DMS114 treated with DMSO at 0.1 percent for 48 hours (cell line): ENCODE measurements around the gene SIRT6.
"Not testable (repeated sequence)": the region's sequence is repeated elsewhere in the genome, so short reads cannot be mapped to it uniquely, and the experiment has no call there.

Source experiments
- DNase-seq: peaks from one replicate; lab custom pipeline; 2025; ENCODE audit not compliant: unreplicated experiment; lab: John Stamatoyannopoulos, UW

Gene SIRT6

DNA sequence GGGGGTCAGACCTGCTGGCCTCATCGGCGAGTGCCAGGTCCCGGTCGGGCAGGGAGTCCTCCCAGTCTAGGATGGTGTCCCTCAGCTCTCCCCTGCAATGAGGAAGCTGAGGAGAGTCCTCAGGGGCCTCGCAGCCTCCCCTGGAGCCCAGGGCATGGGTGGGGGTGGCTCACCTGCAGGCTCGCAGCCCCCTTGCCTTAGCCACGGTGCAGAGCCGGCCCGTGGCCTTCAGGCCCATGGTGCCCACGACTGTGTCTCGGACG is 6.8 kb downstream of the SIRT6 start:
- DNase-seq = no peak

DNA sequence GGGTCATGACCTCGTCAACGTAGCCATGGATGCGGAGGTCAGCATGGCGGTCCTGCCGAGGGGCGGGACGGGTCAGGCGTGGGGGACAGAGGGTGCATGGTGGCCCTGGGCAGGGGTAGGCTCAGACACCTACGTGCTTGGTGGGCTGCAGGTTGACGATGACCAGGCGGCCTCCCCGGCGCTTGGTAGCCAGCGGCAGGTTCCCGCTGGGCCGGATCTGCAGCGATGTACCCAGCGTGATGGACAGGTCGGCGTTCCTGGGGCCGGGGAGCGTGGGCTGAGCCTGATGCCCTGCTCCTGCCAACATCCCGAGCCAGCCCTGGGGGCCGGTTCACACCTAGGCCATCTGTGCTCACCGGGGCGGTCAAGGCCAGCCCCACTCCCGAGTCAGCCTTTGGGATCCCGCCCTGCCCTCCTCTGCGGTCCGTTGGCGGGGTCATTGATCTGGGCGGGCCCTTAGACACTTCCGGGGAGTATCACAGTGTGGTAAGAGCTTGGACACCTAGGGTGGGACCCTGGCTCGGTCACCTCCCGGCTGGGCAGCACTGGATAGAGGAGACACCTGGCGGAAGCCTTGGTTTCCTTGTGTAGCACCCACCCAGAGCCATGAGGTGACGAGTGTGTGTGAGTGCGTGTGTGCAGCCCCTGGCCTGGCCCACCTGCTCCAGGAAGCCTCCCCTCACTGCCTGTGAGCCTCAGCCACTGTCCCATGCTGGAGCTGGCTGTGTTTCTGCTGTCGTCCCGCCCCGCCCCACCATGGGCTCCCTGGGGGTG is 7.3 kb downstream of the SIRT6 start:
- no peak for DNase-seq

DNA sequence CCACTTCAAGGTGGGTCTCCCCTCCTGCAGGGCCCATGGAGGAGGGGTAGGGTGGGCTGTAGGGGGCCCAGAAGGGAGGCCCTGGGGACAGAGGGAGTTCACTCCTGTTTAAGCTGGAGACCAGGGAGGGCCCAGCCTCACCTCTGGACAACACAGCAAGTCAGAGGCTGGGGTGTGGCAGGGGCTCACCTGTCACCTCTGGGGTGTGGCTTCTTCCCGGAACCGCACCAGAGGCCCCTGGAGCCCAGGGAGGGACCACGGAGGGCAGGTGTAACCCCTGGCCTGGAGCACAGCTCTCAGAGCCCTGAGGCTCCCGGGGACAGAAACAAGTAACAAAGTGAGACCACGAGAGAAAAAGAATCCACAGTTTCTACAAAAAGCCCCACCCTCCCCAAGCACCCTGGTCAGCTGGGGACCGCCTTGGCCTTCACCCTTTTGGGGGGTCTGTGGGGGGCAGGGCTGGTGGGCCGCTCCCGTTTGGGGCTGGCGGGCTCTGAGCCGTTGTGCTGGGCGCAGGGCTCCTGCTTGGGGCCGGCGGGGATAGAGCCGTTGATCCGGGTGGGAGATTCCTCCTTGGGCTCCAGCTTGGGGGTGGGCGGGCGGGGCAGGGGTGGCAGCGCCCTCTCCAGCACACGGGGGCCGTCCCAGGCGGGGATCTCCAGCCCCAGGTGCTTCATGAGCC is 8.0 kb downstream of the SIRT6 start:
- DNase-seq = no peak

DNA sequence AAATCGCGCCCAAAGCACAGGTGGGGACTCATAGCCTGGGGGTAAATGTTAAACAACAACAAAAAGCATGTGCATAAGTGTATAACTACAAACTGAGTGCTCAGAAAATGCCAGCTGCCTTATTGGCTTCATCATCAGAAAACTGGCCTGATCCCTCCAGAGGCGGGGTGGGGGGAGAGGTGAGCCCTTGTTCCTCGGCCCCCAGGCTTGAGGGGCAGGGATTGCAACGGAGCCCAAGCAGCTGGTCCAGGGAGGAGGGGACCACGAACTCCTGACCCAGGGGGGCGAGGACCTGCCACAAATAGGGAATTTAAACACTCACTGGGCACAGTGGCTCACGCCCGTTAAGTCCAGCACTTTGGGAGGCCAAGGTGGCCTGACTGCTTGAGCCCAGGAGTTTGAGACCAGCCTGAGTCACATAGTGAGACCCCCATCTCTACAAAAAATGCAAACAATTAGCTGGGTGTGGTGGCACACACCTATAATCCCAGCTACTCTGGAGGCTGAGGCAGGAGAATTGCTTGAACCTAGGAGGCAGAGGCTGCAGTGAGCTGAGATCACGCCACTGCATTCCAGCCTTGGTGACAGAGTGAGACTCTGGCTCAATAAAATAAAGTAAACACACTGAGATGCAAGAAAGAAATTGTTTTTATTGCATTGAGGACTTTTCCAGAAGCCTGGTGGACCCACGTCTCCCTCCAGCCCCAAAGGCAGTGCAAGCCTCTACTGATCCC is 8.7 kb downstream of the SIRT6 start:
- no peak for DNase-seq

DNA sequence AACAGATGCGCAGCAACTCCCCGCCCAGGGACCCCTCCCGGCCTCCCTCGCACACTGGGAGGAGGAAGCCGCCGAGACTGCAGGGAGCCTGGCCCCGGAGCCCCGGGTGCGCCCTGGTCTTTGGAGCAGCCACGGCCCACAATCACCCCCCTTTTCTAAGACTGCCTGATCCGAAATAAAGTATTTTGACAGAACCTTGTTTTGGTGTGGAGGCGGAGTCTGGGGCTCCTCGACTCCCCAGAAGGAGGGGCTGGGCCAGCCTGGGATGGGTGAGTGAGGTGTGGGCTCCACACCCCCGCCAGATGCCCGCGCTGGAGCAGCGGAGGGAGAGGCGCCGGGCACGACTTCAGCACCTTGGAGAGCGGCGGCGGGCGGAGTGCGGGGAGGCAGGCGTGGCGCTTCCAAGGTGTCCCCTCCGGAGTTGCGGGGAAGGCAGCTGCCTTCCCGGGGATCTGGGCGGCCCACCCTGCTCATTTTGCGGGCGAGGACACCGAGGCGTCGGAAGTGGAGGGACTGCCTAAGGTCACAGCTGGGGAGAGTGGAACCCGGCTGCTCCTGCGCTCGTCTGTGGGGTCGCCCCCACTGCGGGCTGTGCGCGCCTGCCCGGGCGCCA is 9.4 kb downstream of the SIRT6 start:
- no peak for DNase-seq

DNA sequence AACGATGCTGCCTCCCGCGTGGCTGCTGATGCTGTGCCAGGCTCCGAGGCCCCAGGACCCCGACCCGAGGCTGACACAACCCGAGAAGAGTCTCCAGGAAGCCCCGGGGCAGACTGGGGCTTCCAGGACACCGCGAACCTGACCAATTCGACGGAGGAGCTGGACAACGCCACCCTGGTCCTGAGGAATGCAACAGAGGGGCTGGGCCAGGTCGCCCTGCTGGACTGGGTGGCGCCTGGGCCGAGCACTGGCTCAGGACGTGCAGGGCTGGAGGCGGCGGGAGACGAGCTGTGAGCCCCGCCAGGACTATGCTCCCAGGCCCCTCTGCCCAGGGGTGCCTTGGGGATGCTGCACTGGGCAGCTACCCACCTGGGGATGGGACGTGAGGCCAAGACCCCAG is 10.7 kb downstream of the SIRT6 start:
- DNase-seq = no peak

DNA sequence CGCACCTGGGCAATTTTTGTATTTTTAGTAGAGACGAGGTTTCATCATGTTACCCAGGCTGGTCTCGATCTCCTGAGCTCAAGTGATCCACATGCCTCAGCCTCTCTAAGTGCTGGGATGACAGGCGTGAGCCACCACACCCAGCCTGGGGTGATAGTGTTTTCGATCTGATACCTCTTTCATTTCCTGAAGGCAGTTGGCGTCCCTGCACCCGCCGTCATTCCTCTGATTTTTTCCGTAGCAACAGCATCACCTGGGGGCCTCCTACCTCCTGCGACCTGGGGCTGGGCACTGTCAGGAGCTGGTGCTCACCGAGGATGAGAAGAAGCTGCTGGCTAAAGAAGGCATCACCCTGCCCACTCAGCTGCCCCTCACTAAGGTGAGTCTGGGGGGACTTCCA is 18.1 kb downstream of the SIRT6 start:
- no peak for DNase-seq

DNA sequence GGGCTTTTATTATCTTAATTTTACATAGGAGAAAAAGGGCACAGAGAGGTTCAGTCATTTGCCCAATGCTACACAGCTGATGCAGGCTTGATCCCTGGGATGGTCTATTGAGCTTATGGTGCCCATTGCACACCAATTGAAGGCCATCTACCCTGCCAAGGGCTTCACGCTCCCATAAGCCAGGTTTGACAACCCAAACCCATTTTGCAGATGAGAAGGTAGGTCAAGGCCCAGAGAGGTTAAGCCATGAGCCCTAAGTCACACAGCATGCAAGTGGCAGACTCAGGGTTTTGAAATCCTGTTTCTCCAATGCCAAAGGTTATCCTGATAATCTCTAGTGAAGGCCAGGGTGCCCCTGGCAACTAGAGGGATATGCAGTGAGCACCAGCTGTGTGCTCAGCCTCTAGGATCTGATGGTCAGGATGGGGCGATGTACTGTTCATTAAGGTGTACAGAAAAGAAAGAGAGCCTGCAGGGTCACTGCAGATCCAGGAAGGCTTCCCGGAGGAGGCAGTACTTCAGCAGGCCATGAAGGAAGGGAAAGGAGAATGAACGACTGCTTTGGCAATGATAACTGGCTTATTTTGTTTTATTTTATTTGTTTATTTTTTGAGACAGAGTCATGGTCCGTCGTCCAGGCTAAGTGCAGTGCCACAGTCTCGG is 20.8 kb downstream of the SIRT6 start:
- no peak for DNase-seq

DNA sequence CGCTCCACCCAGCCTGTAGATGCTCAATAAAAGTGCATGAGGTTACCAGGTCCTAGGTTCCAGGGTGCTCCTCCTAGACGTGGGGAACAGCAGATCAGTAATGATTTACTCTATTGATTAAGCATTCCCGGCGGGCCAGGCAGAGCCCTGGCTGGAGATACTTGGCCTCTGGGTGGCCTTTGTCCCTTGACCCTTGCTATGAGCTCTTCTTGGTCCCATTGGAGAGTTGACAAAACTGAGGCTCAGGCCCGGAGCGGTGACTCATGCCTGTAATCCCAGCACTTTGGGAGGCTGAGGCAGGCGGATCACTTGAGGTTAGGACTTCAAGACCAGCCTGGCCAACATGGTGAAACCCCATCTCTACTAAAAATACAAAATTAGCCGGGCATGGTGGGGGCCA is 24.4 kb downstream of the SIRT6 start:
- DNase-seq = not testable (repeated sequence)

DNA sequence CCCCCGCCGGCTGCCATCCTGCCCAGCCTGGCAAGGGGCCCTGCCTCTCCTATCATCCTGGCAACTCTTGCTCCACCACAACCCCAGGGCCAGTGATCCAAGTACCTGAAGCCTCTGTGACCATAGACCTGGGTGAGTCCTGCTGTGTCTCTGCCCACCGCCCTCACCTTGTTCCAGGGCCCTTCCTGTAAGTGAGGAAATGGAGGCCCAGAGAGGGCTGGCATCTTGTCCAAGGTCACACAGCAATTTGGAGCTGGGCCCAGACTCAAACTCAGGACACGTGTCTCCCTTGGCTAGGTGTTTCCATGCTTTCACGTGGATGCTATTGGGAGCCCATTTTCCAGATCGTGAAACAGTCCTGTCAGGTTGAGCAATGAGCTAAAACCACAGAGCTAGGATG is 25.2 kb downstream of the SIRT6 start:
- no peak for DNase-seq

DNA sequence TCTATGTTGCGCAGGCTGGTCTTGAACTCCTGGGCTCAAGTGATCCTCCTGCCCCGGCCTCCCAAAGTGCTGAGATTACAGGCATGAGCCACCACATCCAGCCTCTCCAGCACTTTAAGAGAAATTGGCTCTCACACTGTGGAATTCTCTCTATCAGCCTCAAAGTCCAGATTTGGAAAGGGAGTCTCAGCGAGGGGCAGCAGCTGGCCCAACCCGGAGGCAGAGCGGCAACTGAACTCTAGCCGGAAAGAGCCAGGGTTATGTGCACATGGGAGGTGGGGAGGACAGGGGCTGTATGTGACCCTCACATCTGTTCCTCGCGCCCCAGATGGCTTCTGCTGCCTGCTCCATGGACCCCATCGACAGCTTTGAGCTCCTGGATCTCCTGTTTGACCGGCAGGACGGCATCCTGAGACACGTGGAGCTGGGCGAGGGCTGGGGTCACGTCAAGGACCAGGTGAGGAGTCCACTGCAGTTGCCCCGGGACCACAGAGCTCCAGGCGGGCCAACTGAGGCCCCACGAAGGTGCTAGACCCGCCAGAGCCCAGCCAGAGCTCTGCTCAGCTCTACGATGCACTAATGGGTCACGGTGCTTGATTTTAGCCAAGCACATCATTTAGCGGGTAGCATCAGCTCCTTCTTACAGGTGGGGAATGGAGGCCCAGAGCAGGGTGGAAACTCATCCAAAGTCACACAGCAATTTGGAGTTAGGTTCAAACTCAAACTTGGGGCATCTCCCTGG is 27.6 kb downstream of the SIRT6 start:
- DNase-seq = no peak

DNA sequence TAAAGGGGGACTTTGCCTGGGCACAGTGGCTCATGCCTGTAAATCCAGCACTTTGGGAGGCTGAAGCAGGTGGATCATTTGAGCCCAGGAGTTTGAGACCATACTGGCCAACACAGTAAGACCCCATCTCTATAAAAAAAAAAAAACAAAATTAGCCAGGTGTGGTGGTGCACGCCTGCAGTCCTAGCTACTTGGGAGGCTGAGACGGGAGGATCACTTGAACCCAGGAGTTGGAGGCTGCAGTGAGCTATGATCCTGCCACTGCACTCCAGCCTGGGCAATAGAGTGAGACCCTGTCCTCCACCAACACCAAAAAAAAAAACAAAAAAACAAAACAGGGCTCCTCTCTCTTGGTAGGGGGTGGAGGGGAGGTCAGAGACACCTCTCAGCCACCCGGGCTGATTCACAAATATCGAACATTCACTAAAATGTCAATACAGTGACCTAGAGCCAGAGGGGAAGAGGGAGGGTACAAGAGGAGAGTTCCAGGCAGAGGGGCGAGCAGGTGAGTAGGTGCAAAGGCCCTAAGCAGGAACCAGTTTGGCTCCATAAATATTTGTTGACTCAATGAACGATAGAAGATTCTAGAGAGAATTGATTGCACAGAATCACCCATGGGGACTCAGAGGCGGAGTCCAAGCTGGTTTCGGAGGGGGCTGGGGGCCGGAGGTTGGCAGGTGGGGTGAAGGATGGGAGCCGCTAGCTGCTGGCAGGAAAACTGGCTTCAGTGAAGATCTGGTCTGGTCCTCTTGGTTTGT is 29.9 kb downstream of the SIRT6 start:
- no peak for DNase-seq

DNA sequence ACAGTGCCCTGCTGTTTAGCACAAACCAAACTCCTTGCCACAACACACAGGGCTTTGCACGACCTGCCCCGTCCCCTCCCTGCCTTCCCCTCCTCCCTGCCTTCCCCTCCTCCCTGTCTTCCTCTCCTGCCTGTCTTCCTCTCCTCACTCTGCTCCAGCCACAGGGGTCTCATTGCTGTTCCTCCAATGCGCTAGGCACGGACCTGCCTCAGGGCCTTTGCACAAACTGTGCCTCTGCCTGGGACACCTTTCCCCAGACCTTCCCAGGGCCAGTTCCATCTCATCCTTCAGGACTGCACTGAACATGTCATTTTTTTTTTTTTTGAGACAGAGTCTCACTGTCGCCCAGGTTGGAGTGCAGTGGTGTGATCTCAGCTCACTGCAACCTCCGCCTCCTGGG is 30.7 kb downstream of the SIRT6 start:
- no peak for DNase-seq

DNA sequence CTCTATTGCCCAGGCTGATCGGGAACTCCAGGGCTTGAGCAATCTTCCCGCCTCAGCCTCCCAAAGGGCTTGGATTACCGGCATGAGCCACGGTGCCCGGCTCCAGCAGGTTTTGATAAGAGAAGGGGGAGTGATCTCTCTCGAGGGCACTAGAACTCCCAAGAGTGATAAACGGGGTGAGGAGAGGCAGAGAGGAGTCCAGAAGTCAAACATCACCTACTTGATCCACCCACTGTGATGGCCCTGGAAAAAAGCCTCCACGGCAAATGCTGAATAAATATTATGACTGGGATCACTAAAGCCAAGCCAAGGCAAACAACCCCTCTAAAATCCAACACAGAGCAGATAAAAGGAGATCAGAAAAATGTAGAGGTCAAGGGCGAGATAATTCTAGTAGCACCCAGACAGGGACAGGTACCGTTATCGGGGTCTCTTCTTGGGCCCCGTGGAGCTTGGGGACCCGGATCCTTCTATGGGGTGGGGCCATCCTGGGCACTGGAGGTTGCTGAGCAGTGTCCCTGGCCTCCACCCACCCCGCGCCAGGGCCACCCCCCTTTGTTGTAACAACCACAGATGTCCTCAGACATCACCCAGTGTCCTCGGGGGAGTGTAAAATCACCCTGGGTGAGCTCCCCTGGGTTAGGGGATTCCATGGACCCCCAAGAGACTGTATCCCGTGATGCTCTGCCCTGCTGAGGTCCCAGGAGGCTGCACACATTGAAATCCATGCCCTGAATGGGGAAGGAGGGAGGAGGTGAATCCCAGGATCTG is 32.7 kb downstream of the SIRT6 start:
- no peak for DNase-seq

DNA sequence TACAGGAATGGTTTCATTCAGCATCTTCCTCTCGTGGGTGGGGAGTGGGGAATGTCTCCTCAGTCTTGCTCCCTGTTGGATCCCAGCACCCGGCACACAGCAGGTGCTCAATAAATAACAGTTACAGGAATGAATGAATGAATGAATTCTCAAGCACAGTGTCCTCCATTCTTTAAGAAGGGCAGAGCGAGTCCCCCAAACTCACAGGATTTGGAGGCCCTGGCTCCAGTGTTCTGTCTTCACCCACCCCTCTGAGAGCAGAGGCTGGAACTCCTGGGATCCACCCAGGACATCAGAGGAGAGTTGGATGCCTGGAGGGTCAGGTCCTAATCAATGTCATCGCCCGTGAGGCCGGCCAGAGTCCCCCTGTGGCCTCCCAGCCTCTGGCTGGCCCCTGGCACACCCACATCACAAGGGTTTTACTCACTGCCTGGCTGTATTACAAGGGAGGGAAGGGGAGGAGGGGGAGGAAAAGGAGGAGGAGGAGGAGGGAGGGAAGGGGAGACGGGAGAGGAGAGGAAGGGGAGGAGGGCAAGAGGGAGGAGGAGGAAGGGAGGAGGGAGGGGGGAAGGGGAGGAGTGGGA is 37.6 kb downstream of the SIRT6 start:
- no peak for DNase-seq

DNA sequence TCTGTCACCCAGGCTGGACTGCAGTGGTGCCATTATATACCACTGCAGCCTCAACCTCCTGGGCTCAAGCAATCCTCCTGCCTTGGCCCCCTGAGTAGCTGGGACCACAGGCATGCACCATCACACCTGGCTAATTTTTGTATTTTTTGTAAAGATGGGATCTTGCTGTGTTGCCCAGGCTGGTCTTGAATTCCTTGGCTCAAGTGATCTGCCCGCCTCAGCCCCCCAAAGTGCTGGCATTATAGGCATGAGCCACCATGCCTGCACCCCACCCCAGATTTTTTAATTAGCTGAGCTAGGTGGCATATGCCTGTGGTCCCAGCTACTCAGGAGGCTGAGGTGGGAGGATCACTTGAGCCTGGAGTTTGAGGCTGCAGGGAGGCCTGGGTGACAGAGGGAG is 39.4 kb downstream of the SIRT6 start:
- DNase-seq = not testable (repeated sequence)

DNA sequence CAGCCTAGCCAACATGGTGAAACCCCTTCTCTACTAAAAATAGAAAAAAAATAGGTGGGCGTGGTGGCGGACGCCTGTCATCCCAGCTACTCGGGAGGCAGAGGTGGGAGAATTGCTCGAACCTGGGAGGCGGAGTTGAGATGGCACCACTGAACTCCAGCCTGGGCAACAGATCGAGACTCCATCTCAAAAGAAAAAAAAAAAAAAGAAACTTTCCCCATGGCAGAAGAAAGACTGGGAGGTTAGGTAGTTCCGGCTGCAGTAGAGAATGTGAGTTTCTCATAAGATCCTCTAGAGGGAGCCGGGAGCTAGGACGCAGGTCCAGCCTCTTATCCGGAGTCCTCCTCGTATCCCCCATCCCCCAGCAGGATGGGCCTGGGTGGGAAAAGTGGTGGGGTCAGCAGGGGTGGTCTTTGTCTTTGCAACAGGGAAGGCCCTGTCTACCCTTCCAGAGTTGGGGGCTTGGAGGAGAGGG is 42.1 kb downstream of the SIRT6 start:
- DNase-seq = peak; percentile 60

DNA sequence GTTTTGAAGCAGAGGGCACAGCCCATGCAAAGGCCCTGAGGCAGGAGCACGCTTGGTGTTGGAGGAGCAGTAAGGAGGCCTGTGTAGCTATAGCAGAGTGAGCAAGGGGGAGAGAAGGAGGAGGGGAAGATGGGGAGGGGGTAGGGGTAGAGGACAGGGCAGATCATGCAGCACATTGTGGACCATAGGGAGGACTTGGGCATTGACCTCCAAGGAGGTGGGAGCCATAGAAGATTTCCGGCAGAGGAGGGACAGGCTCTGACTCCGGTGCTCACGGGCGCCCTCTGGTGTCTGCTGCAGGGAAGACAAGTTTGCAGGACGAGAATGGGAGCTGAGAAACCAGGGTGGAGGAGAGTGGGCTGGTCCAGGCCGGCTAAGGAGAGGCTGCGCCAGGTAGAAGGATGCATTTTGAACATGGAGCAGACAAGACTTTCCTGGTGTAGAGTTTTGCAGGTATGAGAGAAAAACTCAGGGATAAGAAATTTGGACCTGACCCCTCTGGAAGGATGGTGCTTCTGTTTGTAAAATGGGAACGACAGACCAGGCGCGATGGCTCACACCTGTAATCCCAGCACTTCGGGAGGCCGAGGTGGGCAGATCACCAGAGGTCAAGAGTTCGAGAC is 42.6 kb downstream of the SIRT6 start:
- peak; percentile 17 for DNase-seq
